DND-41 (cell line): ENCODE results near the gene DLG2.

Experiments used
- ATAC-seq: fragments of 200-7000 bp; cut with Tn5 transposase; 3 replicates; pipeline ENCODE4 v1.9.1; 2021; ENCODE audit warnings: low read depth; ENCODE audit not compliant: insufficient read depth
- DNase-seq: peaks from one replicate; pipeline ENCODE4 v3.0.0-alpha.2; 2020
- H2AFZ ChIP-seq: 2 replicates; pipeline ENCODE4 v1.6.0; 2012; ENCODE audit warnings: low read depth, low read length
- H3K27ac ChIP-seq: 2 replicates; pipeline ENCODE4 v1.5.1; 2012; ENCODE audit warnings: low read length, inconsistent platforms
- H3K27me3 ChIP-seq: fragments of 200-600 bp; sonication (generic); 2 replicates; pipeline ENCODE4 v1.6.0; 2012; ENCODE audit warnings: low read length, mild to moderate bottlenecking, inconsistent platforms; ENCODE audit not compliant: insufficient read depth, poor library complexity
- H3K36me3 ChIP-seq: 2 replicates; pipeline ENCODE4 v1.5.1; 2012; ENCODE audit warnings: low read length, inconsistent platforms; ENCODE audit not compliant: insufficient read depth
- H3K4me1 ChIP-seq: 2 replicates; pipeline ENCODE4 v1.5.1; 2012; ENCODE audit warnings: mild to moderate bottlenecking, low read length; ENCODE audit not compliant: insufficient read depth
- H3K4me2 ChIP-seq: 2 replicates; pipeline ENCODE4 v1.6.0; 2012; ENCODE audit warnings: mild to moderate bottlenecking, moderate library complexity, low read length, inconsistent platforms; ENCODE audit not compliant: insufficient read depth
- H3K4me3 ChIP-seq, 2 experiments: fragments of 200-600 bp in 1 of 2; shearing (Covaris generic) in 1 of 2; 2 replicates each; pipeline ENCODE4 v1.5.1; 2012 to 2016; ENCODE audit warnings: inconsistent platforms in 2 of 2, low read length in 2 of 2, mild to moderate bottlenecking in 2 of 2, low read depth in 1 of 2, moderate library complexity in 1 of 2
- H3K79me2 ChIP-seq: 2 replicates; pipeline ENCODE4 v1.6.0; 2012; ENCODE audit warnings: low read length, inconsistent platforms; ENCODE audit not compliant: insufficient read depth
- H3K9ac ChIP-seq: 2 replicates; pipeline ENCODE4 v1.6.0; 2012; ENCODE audit warnings: low read depth, mild to moderate bottlenecking, inconsistent platforms, low read length, moderate library complexity
- H3K9me3 ChIP-seq: 2 replicates; pipeline ENCODE4 v1.5.1; 2012; ENCODE audit warnings: low read length, moderate library complexity, mild to moderate bottlenecking, inconsistent platforms; ENCODE audit not compliant: insufficient read depth, severe bottlenecking
- H4K20me1 ChIP-seq: 2 replicates; pipeline ENCODE4 v1.6.0; 2012; ENCODE audit warnings: low read length; ENCODE audit not compliant: insufficient read depth
- CTCF ChIP-seq: IDR thresholded peaks from 2 replicates; pipeline ENCODE4 v1.5.1; 2012; ENCODE audit warnings: borderline replicate concordance, low read length, moderate library complexity, mild to moderate bottlenecking; ENCODE audit not compliant: poor library complexity, severe bottlenecking; ENCODE audit errors: extremely low read depth
- EZH2 ChIP-seq: IDR thresholded peaks from 3 replicates; pipeline ENCODE4 v1.6.1; 2012; ENCODE audit warnings: borderline replicate concordance, low read depth, mild to moderate bottlenecking, moderate library complexity, low read length, inconsistent platforms; ENCODE audit not compliant: severe bottlenecking

Gene DLG2

DNA sequence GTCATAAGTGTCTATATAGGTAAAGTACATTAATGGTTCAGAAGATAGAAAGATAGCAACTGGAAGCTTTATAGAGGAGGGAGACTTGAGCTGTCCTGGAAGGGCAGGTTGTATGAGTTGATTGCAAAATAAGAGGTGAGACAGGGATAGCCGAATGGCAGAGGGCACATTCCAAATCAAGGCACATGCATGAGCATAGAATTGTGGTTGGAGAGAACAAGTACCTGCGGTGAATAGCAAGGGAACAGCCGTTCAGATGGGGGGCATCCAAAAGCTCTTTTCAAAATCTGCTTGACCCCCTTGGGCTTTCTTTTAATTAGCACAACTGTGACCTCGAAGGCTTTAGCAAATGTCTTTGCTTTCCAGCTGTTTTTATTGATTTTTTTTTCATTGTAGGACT, 1868.0 kb downstream of the DLG2 start:
- no peaks in the 10 kb centered on the region for H3K79me2 ChIP-seq
- H3K9me3 ChIP-seq, result no peaks in the 10 kb centered on the region
- H3K4me1 ChIP-seq, result no peaks in the 10 kb centered on the region
- H3K4me2 ChIP-seq, result no peak overlapping the region
- TF ChIP-seq CTCF (no peak), EZH2 (no peak)
- H3K9ac ChIP-seq, result no peak overlapping the region
- no peaks in the 10 kb centered on the region for H3K36me3 ChIP-seq
- H2AFZ ChIP-seq, result no peak overlapping the region
- H3K27ac ChIP-seq, result no peak overlapping the region
- H3K27me3 ChIP-seq, result no peaks in the 10 kb centered on the region
- DNase-seq (no peak), ATAC-seq (no peak)
- no peaks in the 10 kb centered on the region for H4K20me1 ChIP-seq
- no peak overlapping the region for H3K4me3 ChIP-seq

DNA sequence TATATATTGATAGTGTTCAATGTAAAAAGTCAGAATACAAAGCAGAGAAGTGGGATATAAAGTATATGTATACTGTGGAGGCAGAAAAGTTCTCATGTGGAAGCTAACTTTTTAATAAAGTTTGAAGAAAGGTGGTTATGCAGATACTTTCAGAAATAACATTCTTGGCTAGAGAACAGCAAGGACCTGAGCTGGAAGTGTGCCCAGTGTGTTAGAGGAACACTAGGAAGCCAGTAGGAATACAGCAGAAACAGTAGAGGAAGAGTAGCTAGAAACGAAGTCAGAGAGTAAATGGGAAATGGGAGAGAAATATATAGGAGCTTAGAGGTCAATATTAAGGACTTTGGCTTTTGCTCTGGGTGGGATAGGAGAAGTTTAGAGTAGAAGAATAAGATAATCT, 1876.1 kb downstream of the DLG2 start:
- DNase-seq (no peak), ATAC-seq (no peak)
- Histone ChIP-seq H3K27me3 (no peaks in the 10 kb centered on the region), H3K27ac (no peak overlapping the region), H3K4me3 (no peak overlapping the region), H3K79me2 (no peaks in the 10 kb centered on the region), H3K4me1 (no peaks in the 10 kb centered on the region), H4K20me1 (no peaks in the 10 kb centered on the region), H3K9ac (no peak overlapping the region), H2AFZ (no peak overlapping the region), H3K36me3 (no peaks in the 10 kb centered on the region), H3K9me3 (no peaks in the 10 kb centered on the region), H3K4me2 (no peak overlapping the region)
- no peak for TF ChIP-seq EZH2
- no peak for TF ChIP-seq CTCF

DNA sequence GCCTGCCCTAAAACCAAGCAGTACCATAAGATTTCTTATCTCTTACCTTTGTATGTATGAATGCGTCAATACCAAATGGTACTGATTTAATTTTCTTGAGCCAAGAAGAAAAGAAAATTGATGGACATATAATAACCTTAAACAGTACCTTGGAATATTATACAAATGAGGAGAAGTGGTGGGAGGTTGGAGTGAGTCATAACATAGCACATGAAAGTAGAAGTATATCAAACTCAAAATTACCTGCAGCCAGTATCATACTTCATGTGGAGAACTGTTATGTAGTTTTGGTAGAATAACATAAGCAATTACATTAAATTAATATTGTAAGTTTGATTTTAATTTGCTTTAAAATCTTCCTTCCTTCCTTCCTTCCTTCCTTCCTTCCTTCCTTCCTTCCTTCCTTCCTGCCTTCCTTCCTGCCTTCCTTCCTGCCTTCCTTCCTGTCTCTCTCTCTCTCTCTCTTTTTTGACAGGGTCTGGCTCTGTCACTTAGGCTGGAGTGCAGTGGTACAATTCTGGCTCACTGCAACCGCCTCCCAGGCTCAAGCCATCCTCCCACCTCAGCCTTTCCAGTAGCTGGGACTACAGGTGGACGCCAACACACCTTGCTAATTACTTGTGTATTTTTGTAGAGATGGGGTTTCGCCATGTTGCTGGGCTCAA, 1880.1 kb downstream of the DLG2 start:
- H2AFZ ChIP-seq, result no peak overlapping the region
- H3K27ac ChIP-seq, result no peak overlapping the region
- H3K4me1 ChIP-seq, result no peaks in the 10 kb centered on the region
- no peak overlapping the region for H3K4me3 ChIP-seq
- H4K20me1 ChIP-seq, result no peaks in the 10 kb centered on the region
- H3K4me2 ChIP-seq, result no peak overlapping the region
- ATAC-seq, result no peak
- no peak for DNase-seq
- no peaks in the 10 kb centered on the region for H3K79me2 ChIP-seq
- H3K9me3 ChIP-seq, result peaks cover 3% of the 10 kb centered on the region
- no peak overlapping the region for H3K9ac ChIP-seq
- H3K27me3 ChIP-seq, result no peaks in the 10 kb centered on the region
- no peaks in the 10 kb centered on the region for H3K36me3 ChIP-seq
- TF ChIP-seq EZH2 (no peak), CTCF (no peak)
